Mucosa of stomach (tissue), 1 donor: Measurements from ENCODE around the gene HSD3B1.

Source experiments
- H3K27me3 ChIP-seq: one replicate; pipeline ENCODE4 v1.7.0; 2013; ENCODE audit warnings: mild to moderate bottlenecking, low read length; ENCODE audit not compliant: control insufficient read depth, insufficient read depth
- H3K36me3 ChIP-seq: one replicate; pipeline ENCODE4 v1.7.0; 2013; ENCODE audit warnings: low read length; ENCODE audit not compliant: control insufficient read depth, insufficient read depth
- H3K4me1 ChIP-seq: one replicate; pipeline ENCODE4 v1.7.0; 2013; ENCODE audit warnings: mild to moderate bottlenecking, low read length; ENCODE audit not compliant: control insufficient read depth, insufficient read depth
- H3K4me3 ChIP-seq: one replicate; pipeline ENCODE4 v1.7.0; 2013; ENCODE audit warnings: low read length
- H3K9ac ChIP-seq: one replicate; pipeline ENCODE4 v1.7.0; 2013; ENCODE audit warnings: mild to moderate bottlenecking, low read length, moderate library complexity
- H3K9me3 ChIP-seq: one replicate; pipeline ENCODE4 v1.7.0; 2013; ENCODE audit warnings: mild to moderate bottlenecking, low read length, moderate library complexity; ENCODE audit not compliant: control insufficient read depth
- donor health status: Pancreatic carcinoma.

Gene HSD3B1

DNA sequence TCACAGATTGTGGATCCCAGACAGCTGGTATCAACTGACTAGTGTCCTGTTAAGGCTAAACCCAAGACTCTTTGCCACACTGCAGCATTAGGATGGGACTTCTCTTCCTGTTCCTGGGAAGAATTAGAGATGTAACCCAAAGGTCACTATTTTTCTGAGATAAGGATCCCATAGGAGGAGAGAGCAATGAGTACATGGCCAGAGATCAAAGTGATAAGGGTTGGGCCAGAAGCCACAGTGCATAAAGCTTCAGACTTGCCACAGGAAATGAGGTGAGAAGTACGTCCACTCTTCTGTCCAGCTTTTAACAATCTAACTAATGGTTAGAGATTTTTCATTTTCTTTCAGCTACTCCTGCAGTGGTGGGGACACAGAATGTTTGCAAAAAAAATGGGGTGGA, at the start of gene HSD3B1:
Gene HSD3B1 (plus strand): TSS at position 270 of the 400 bp plus-strand sequence. CDS start 267 bp downstream, outside the sequence.
- Histone ChIP-seq H3K36me3 (no peaks in the 10 kb centered on the region), H3K9me3 (no peaks in the 10 kb centered on the region), H3K9ac (no peak within 1 kb of the TSS), H3K27me3 (no peaks in the 10 kb centered on the region), H3K4me1 (no peaks in the 10 kb centered on the region), H3K4me3 (no peak within 1 kb of the TSS)

DNA sequence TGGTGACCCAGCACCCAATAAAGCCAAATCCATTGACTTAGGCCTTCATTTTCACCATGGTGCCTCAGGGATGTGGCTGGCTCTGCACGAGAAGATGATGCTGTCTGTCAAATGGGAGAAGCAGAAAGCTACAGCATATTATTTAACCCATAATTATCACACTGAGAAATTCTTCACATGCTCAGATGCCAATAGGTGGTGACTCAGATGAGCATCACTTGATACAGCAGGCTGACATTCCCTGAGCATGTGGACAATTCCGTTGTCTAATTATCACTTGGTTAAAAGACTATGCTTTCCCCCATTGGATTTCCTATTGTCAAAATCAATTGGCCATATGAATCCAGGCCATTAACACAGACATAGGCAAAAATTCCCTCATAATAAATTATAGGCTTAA, 44.0 kb upstream of the HSD3B1 start:
- H3K4me3 ChIP-seq = no peak overlapping the region
- no peaks in the 10 kb centered on the region for H3K4me1 ChIP-seq
- no peaks in the 10 kb centered on the region for H3K36me3 ChIP-seq
- no peaks in the 10 kb centered on the region for H3K9me3 ChIP-seq
- no peaks in the 10 kb centered on the region for H3K27me3 ChIP-seq
- no peak overlapping the region for H3K9ac ChIP-seq

DNA sequence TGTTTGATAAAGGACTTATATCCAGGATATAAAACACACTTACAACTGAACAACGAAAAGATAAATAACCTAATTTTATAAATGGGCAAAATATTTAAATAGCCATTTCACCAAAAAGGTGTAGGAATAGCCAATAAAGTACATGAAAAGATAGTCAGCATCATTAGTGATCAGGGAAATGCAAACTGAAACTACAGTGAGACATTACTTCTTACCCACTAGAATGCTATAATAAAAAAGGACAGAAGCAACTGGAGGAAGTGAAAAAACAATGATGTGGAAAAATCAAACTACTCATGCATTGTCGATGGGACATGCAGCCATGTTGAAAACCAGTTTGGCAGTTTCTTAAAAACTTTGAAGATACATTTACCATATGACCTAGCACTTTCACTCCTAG, 43.4 kb upstream of the HSD3B1 start:
- no peaks in the 10 kb centered on the region for H3K4me1 ChIP-seq
- H3K4me3 ChIP-seq = no peak overlapping the region
- H3K27me3 ChIP-seq = no peaks in the 10 kb centered on the region
- H3K36me3 ChIP-seq = no peaks in the 10 kb centered on the region
- H3K9ac ChIP-seq = no peak overlapping the region
- no peaks in the 10 kb centered on the region for H3K9me3 ChIP-seq

DNA sequence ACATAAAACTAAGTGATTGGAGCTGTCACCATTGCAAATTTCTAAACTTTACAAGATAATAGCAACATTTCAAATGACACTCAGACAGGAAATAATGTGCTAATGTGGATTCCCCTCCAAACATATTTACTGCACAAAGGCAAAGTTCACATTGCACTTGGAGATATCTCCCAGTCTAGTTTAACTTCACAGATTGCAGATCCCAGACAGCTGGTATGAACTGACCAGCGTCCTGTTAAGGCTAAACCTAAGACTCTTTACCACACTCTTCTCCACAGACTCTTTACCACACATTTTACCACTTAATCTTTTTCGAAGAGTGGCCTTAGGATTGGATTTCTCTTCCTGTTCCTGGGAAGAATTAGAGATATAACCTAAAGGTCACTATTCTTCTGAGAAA, 40.6 kb upstream of the HSD3B1 start:
- H3K36me3 ChIP-seq = no peaks in the 10 kb centered on the region
- peaks cover 7% of the 10 kb centered on the region for H3K27me3 ChIP-seq
- no peak overlapping the region for H3K4me3 ChIP-seq
- no peaks in the 10 kb centered on the region for H3K4me1 ChIP-seq
- H3K9me3 ChIP-seq = no peaks in the 10 kb centered on the region
- H3K9ac ChIP-seq = no peak overlapping the region

DNA sequence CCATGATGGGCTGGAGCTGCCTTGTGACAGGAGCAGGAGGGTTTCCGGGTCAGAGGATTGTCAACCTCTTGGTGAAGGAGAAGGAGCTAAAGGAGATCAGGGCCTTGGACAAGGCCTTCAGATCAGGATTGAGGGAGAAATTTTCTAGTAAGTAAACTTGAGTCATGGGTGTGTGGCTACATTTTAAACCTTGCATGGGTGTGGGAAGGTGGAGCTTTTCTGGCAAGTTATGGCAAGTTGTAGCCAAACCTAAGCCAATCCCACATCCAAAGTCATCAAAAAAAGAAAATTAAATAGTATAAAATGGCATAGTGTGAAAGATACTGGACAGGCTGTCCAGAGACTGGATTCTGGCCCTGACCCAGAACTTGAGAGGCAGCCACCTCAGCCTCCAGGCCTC, 39.8 kb upstream of the HSD3B1 start:
- H3K36me3 ChIP-seq = no peaks in the 10 kb centered on the region
- no peaks in the 10 kb centered on the region for H3K9me3 ChIP-seq
- H3K4me3 ChIP-seq = no peak overlapping the region
- peaks cover 7% of the 10 kb centered on the region for H3K27me3 ChIP-seq
- no peaks in the 10 kb centered on the region for H3K4me1 ChIP-seq
- no peak overlapping the region for H3K9ac ChIP-seq

DNA sequence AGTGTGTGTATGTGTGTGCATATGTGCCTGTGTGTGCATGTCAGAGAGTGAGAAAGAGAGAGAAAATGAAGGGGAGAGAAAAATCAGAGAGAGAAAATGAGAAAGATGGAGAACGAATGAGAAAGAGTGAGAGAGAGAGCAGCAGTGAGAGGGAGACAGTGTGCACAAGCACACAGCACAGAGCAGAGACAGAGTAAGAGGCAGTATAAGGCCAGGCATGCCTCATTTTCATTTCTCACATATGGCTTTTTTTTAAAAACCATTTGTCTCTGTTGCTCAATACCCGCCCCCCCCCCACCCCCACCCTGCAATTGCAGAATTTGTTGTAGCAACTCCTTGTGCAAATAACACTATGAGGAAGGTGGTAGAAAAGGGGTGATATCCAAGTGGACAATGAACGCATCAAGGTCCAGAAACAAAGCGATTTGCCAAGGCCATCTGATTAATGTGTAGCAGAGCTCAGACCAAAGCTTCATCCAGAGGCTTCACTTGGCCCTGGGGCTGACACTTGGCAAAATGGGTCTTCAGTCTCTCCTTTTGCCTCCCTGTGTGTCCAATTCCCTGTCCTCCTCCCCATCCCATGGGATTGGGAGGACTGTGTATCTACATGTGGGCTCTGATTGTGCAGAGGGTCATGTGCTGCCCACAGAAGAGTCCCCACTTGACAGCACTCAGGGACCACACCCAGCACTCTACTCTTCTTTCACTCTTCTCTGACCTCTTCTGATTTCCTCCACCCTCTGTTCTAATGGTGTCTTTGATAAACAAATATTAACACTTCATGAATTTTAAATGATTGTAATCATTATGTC, 38.9 kb upstream of the HSD3B1 start:
- peaks cover 7% of the 10 kb centered on the region for H3K27me3 ChIP-seq
- H3K4me3 ChIP-seq = no peak overlapping the region
- H3K4me1 ChIP-seq = no peaks in the 10 kb centered on the region
- H3K36me3 ChIP-seq = no peaks in the 10 kb centered on the region
- H3K9ac ChIP-seq = no peak overlapping the region
- no peaks in the 10 kb centered on the region for H3K9me3 ChIP-seq

DNA sequence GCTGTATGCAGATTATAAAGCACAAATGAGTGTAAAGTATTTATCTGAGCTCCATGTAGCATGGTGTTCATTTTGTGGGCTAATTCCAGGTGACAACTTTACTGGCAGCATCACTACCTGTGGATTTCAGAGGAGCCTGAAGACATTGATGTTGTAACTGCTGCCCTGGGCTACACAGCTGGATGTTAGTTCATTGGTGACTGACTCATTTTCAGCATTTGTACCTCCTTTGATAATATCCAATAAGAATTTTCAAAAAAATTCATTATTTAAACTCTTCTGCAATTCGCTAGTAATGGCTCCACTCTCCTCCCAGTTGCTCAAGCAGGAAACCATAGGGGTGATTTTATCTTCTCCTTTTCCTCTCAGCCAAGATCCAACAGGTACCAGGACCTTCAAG, 37.3 kb upstream of the HSD3B1 start:
- no peak overlapping the region for H3K9ac ChIP-seq
- no peaks in the 10 kb centered on the region for H3K9me3 ChIP-seq
- H3K36me3 ChIP-seq = no peaks in the 10 kb centered on the region
- no peak overlapping the region for H3K4me3 ChIP-seq
- H3K4me1 ChIP-seq = no peaks in the 10 kb centered on the region
- H3K27me3 ChIP-seq = peaks cover 7% of the 10 kb centered on the region

DNA sequence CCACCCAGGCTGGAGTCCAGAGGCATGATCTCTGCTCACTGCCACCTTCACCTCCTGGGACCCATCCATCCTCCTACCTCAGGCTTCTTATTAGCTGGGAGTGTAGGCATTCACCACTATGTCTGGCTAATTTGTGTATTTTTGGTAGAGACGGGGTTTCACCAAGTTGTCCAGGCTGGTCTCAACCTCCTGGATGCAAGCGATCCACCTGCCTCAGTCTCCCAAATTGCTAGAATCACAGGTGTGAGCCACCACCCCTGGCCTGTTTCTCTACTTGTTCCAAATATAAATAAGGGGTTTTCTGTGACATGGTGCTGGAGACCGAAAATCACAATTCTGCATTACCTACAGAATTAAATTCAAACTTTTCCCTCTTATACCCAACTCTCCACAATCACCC, 36.6 kb upstream of the HSD3B1 start:
- Histone ChIP-seq H3K9ac (no peak overlapping the region), H3K27me3 (peaks cover 7% of the 10 kb centered on the region), H3K36me3 (no peaks in the 10 kb centered on the region), H3K4me3 (no peak overlapping the region), H3K9me3 (no peaks in the 10 kb centered on the region), H3K4me1 (no peaks in the 10 kb centered on the region)

DNA sequence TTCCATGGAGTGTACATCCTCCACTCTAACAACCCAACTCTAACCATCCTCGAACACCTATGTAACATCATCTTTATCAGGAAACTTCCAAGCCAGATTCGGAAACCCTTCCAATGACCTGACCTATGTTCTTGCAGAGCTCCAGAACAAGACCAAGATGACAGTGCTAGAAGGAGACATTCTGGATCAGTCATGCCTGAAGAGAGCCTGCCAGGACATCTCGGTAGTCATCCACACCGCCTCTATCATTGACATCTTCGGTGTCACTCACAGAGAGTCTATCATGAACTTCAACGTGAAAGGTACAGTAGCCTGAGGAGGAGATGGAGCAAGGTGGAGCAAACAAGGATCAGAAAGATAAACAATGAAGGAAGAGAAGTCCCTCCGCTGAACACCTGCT, 36.1 kb upstream of the HSD3B1 start:
- Histone ChIP-seq H3K9me3 (no peaks in the 10 kb centered on the region), H3K4me3 (no peak overlapping the region), H3K36me3 (no peaks in the 10 kb centered on the region), H3K27me3 (peaks cover 10% of the 10 kb centered on the region), H3K9ac (no peak overlapping the region), H3K4me1 (no peaks in the 10 kb centered on the region)

DNA sequence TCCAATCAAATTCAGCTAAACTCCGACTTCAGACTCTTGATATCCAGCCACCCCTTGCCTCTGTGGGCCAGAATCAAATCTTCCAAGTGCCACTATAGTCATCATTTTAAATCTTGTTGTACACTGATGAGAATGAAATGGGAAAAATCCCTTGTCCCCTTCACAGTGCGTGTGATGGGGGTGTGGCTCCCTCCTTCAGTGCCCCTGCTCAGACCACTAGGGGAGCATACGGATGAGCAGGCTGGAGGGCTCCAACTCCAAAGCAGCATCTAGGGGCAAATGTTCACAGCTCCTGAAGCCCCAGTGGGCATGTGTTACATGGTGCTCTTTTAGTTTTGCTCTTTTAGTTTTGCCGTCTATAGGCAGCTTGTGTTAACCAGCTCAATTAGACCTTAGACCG, 35.4 kb upstream of the HSD3B1 start:
- Histone ChIP-seq H3K36me3 (no peaks in the 10 kb centered on the region), H3K9ac (no peak overlapping the region), H3K9me3 (no peaks in the 10 kb centered on the region), H3K4me3 (no peak overlapping the region), H3K4me1 (no peaks in the 10 kb centered on the region), H3K27me3 (peaks cover 12% of the 10 kb centered on the region)

DNA sequence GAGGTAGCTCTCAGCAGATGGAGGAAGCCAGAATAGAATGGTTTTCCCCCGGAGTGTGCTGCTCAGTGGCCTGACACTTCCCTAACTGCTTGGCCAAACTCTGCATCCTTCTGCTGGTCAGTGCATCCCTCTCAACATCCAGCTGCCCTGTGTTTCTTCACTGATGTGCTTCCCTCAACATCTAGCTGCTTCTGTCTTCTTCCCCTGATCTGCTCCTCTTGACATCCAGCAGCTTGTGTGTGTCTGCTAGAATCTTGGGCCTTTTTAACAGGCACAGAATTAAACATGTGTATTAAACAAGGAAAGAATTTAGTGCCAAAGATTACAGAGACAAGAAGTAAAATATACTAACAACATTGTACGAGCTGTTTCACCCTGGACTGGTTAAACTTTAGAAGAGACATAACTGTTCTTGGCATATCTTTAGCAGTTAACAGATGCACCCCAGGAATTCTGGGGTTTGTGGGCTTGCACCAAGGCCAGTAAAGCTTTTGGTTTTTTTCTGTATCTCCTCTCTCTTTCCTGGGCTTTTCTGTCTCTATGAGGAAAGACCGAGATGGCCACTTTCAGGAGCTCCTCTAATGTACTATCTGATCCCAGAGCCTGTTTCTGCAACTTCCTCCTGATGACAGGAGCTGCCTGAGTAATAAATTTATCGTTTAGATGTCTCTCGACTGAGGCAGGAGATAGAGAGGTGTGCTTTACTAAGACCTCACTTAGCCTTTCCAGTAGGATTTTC, 34.8 kb upstream of the HSD3B1 start:
- Histone ChIP-seq H3K9me3 (no peaks in the 10 kb centered on the region), H3K27me3 (peaks cover 12% of the 10 kb centered on the region), H3K4me1 (no peaks in the 10 kb centered on the region), H3K9ac (no peak overlapping the region), H3K4me3 (no peak overlapping the region), H3K36me3 (no peaks in the 10 kb centered on the region)

DNA sequence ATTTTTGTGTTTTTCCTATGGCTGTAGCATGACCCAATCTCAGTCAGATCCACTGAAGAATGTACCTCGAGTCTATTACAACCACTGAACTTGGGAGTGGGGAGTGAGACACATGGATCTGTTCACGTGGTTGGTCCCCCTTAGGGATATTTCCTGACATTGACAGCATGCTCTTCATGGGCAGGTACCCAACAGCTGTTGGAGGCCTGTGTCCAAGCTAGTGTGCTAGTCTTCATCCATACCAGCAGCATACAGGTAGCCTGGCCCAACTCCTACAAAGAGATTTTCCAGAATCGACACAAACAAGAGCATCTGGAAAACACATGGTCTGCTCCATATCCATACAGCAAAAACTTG, 34.2 kb upstream of the HSD3B1 start:
- Histone ChIP-seq H3K9ac (no peak overlapping the region), H3K27me3 (peaks cover 12% of the 10 kb centered on the region), H3K4me3 (no peak overlapping the region), H3K4me1 (no peaks in the 10 kb centered on the region), H3K9me3 (no peaks in the 10 kb centered on the region), H3K36me3 (no peaks in the 10 kb centered on the region)
